Endothelial cell (in vitro differentiated cells): ENCODE results near the gene SSBP3. TPM values are rescaled to one million over a fixed set of nuclear protein-coding genes. Genes with fewer than 3 reads are reported as not detected.

Experiments
- DNase-seq: peaks from one replicate; pipeline ENCODE4 v3.0.0; 2021; ENCODE audit warnings: low spot score
- H3K27ac Mint-ChIP-seq: one replicate; pipeline ENCODE4 v1.8.0; 2021; ENCODE audit warnings: mixed read lengths, inconsistent platforms; ENCODE audit not compliant: unreplicated experiment
- H3K27me3 Mint-ChIP-seq: one replicate; pipeline ENCODE4 v1.8.0; 2021; ENCODE audit warnings: mild to moderate bottlenecking, moderate library complexity, mixed read lengths, inconsistent platforms; ENCODE audit not compliant: unreplicated experiment
- H3K36me3 Mint-ChIP-seq: one replicate; pipeline ENCODE4 v1.8.0; 2021; ENCODE audit warnings: mild to moderate bottlenecking, low read depth, mixed read lengths, inconsistent platforms; ENCODE audit not compliant: unreplicated experiment
- H3K4me1 Mint-ChIP-seq: one replicate; pipeline ENCODE4 v1.8.0; 2021; ENCODE audit warnings: mild to moderate bottlenecking, mixed read lengths, inconsistent platforms; ENCODE audit not compliant: unreplicated experiment
- H3K4me3 Mint-ChIP-seq: one replicate; pipeline ENCODE4 v1.8.0; 2021; ENCODE audit warnings: mild to moderate bottlenecking, mixed read lengths, inconsistent platforms; ENCODE audit not compliant: unreplicated experiment
- H3K9me3 Mint-ChIP-seq: one replicate; pipeline ENCODE4 v1.8.0; 2021; ENCODE audit warnings: mixed read lengths, inconsistent platforms; ENCODE audit not compliant: unreplicated experiment
- total RNA-seq: library from RNA; stranded (reverse); fragmentation: NEBNext Ultra II Directional; extraction: Animal tissue kit (Norgen Biotek cat#: 25700); gene quantifications from one replicate; pipeline ENCODE4 v1.2.1, GENCODE V29; 2021; ENCODE audit not compliant: unreplicated experiment
- TF ChIP-seq, protein P1 (sequence below): fragments of 200-600 bp; sonication (generic); IDR thresholded peaks from one replicate; pipeline ENCODE4 v1.5.0; 2021; ENCODE audit warnings: antibody characterized with exemption; ENCODE audit not compliant: unreplicated experiment

SSBP3 gene
- total RNA-seq, 1 donor from 2014 or later, result 142 TPM

DNA sequence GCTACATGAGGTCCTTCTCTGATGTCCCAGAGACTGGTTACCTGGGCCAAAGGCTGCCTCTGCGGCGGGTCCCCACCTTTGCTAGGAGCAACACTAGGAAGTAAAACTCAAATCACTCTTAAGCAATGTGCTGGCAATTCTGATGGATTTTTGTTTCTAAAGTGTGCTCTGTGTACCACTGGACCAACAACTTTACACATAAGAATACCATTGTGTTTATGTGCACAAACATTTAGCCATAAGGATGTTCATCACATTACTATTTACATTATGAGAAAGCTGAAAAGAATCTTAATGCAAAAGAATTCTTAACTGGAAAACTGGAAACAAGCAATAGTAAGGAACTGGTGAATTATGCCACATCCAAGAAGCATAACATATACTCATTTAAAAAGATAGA is 38.6 kb downstream of the SSBP3 start:
- TF ChIP-seq, protein P1, sequence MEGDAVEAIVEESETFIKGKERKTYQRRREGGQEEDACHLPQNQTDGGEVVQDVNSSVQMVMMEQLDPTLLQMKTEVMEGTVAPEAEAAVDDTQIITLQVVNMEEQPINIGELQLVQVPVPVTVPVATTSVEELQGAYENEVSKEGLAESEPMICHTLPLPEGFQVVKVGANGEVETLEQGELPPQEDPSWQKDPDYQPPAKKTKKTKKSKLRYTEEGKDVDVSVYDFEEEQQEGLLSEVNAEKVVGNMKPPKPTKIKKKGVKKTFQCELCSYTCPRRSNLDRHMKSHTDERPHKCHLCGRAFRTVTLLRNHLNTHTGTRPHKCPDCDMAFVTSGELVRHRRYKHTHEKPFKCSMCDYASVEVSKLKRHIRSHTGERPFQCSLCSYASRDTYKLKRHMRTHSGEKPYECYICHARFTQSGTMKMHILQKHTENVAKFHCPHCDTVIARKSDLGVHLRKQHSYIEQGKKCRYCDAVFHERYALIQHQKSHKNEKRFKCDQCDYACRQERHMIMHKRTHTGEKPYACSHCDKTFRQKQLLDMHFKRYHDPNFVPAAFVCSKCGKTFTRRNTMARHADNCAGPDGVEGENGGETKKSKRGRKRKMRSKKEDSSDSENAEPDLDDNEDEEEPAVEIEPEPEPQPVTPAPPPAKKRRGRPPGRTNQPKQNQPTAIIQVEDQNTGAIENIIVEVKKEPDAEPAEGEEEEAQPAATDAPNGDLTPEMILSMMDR, result no peak
- no peak for DNase-seq
- Mint-ChIP-seq H3K27me3 (peaks cover 9% of the 10 kb centered on the region), H3K4me1 (peaks cover 43% of the 10 kb centered on the region), H3K27ac (no peak overlapping the region), H3K36me3 (peaks cover 16% of the 10 kb centered on the region), H3K9me3 (no peaks in the 10 kb centered on the region), H3K4me3 (no peak overlapping the region)

DNA sequence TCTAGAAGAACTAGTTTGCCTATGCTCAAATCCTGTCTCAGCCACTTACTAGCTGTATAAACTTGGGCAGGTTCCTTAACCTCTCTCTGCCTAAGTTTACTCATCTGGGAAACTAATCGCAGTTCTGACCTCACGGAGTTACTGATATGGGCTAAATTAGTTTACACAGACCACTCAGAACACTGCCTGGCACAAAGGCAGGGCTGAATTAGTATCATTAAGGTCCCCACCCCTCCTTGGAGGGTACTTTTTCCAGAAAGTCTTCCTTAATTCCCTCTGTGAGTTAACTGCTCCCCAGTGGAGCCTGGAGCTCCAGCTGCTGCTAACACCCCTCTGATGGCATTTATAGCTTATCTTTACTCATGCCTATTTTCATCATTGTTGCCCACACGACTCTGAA is 40.3 kb downstream of the SSBP3 start:
- peaks cover 11% of the 10 kb centered on the region for H3K36me3 Mint-ChIP-seq
- H3K27me3 Mint-ChIP-seq, result peaks cover 3% of the 10 kb centered on the region
- peaks cover 35% of the 10 kb centered on the region for H3K4me1 Mint-ChIP-seq

GRCh38 chr1:54365398-54365797 is 40.8 kb downstream of the SSBP3 start:
- DNase-seq, result no peak
- TF ChIP-seq, protein P1, result no peak
- Mint-ChIP-seq H3K36me3 (peaks cover 11% of the 10 kb centered on the region), H3K4me3 (peak overlapping the region; percentile 8), H3K9me3 (no peaks in the 10 kb centered on the region), H3K27ac (no peak overlapping the region), H3K27me3 (peaks cover 3% of the 10 kb centered on the region), H3K4me1 (peaks cover 34% of the 10 kb centered on the region)

More for the DNA sequence above, 40.3 kb downstream of the SSBP3 start:
- DNase-seq, result no peak
- no peak overlapping the region for H3K27ac Mint-ChIP-seq
- TF ChIP-seq, protein P1, result no peak
- no peaks in the 10 kb centered on the region for H3K9me3 Mint-ChIP-seq
- H3K4me3 Mint-ChIP-seq, result peak overlapping the region; percentile 8

DNA sequence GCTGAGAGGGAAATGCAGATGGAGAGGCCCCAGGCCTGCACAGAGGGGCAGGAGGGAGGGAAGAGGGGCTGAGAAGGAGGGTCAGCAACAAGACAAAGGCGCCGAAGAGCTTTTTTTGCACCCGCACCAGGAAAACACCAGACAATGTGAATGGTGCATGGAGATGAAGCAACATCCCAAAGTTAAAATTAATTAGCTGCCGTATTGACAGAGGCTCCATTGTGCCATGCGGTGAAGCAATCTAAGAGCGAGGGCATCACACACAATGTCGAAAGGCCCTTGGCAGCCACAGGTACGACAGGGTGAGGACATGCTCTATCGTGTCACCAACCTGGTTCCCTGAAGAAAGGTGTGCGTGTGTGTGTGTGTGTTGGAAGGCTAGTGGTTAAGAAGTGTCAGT is 41.2 kb downstream of the SSBP3 start:
- Mint-ChIP-seq H3K27me3 (peaks cover 3% of the 10 kb centered on the region), H3K4me3 (no peak overlapping the region), H3K9me3 (no peaks in the 10 kb centered on the region), H3K4me1 (peaks cover 34% of the 10 kb centered on the region), H3K27ac (no peak overlapping the region), H3K36me3 (peaks cover 13% of the 10 kb centered on the region)
- TF ChIP-seq, protein P1, result no peak
- no peak for DNase-seq

- H3K27me3 Mint-ChIP-seq, result peaks cover 3% of the 10 kb centered on the region
- no peak for DNase-seq
- TF ChIP-seq, protein P1, result no peak
- no peaks in the 10 kb centered on the region for H3K9me3 Mint-ChIP-seq
- H3K4me1 Mint-ChIP-seq, result peaks cover 34% of the 10 kb centered on the region
- H3K27ac Mint-ChIP-seq, result no peak overlapping the region
- H3K4me3 Mint-ChIP-seq, result no peak overlapping the region
- H3K36me3 Mint-ChIP-seq, result peaks cover 14% of the 10 kb centered on the region
Measured at GRCh38 chr1:54364582-54364981, 41.6 kb downstream of the SSBP3 start.
